MM.1S (cell line): Measurements from ENCODE around the gene PEAR1.

Experiments
- CTCF ChIP-seq: fragments of 300-600 bp; sonication (generic); IDR thresholded peaks from 2 replicates; pipeline ENCODE4 v1.5.1; 2016; ENCODE audit warnings: antibody characterized with exemption, low read length, mixed read lengths
- EZH2 ChIP-seq: fragments of 300-600 bp; sonication (generic); optimal IDR thresholded peaks from 2 replicates; pipeline ENCODE3; 2017; ENCODE audit warnings: low read depth, mild to moderate bottlenecking, antibody characterized with exemption, low read length, mixed read lengths
- EZH2phosphoT487 ChIP-seq: fragments of 300-600 bp; sonication (generic); IDR thresholded peaks from 2 replicates; pipeline ENCODE4 v1.6.1; 2018; ENCODE audit warnings: antibody characterized with exemption, low read length

- TF ChIP-seq CTCF (no peak), EZH2phosphoT487 (no peak), EZH2 (no peak)
These were observed 54.5 kb downstream of the PEAR1 start for GRCh38 chr1:156947818-156948525.
